Stimulated activated naive CD8-positive, alpha-beta T cell treated with anti-CD3 and anti-CD28 coated beads, Interleukin-15, Interleukin-2, amounts not matched to agents 100 U/mL and 50 U/mL, for 24 hours (primary cell): ENCODE data around the gene SUN5.
"Not testable (repeated sequence)": the region's sequence is repeated elsewhere in the genome, so short reads cannot be mapped to it uniquely, and the experiment has no call there.

ENCODE experiments used
- ATAC-seq: fragments of 150-1000 bp; cut with Tn5 transposase; one replicate; pipeline ENCODE4 v1.10.0; 2021
- DNase-seq: peaks from one replicate; pipeline ENCODE4 v3.0.0; 2021

Gene SUN5

DNA sequence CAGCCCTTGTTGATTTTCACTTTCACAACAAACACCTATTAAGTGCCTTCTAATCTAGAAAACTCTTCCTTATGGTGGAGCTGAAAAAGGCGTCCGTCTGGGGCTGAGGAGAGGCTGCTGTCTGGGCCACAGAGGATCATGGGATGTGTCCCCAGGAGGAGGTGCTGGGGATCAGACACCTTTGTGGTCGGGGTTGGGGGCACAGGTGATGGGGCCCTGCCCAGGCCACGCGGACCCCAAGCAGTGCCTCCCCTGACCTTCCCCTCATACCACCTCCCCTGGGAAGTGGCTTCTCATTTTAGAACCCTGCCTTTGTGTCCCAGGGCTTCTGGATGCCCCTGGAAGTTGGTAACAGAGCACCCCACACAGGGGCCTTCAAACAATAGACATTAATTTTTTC, 41.1 kb downstream of the SUN5 start:
- ATAC-seq (no peak), DNase-seq (no peak)

- ATAC-seq, DNase-seq: not testable (repeated sequence)
Measured at GRCh38 chr20:32962646-32963045, 41.6 kb downstream of the SUN5 start.

- DNase-seq (no peak), ATAC-seq (no peak)
Measured at GRCh38 chr20:32962053-32962452, 42.2 kb downstream of the SUN5 start.

DNA sequence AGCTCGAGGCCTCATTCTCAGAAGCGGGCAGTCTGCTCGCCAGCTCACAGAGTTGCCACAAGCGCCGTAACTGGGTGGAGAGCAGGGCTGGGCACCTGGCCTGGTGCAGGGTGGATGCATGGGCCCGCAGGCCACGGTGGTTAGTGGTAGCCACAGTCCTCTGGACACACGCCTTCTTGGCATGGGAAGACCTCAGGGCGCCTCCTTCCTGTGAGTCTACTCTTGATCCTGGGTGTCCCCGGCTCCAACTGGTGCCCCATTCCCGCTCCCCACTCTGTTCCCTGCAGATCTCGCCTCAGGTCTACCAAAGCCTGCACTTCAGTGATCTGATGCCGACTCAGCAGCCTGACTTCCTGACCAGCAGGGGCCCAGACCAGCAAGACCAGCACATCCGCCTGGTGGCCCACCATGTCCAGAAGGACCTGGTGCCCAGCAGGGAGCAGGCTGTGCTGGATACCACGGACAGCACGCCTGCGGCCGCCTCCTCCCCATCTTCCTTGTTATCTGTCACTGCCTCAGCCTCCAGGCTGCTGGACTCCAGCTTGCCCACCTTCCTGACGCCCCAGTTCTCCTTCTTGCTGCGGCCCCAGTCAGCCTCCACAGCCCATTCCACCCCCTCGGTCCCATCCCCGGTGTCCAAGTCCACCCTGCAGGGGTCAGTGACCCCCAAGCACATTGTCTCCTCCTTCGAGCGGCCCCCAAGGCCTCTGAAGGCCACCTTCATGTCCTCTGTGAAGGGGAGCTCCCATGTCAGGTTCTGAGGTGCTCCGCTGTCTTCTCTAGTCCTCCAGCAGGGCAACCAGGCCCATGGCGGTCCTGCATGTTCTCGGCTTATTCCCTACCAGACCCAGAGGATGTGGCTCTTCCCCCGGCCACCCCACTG, 43.1 kb downstream of the SUN5 start:
- no peak for DNase-seq
- no peak for ATAC-seq

- ATAC-seq (no peak), DNase-seq (no peak)
Measured at GRCh38 chr20:32960222-32960518, 44.1 kb downstream of the SUN5 start.

DNA sequence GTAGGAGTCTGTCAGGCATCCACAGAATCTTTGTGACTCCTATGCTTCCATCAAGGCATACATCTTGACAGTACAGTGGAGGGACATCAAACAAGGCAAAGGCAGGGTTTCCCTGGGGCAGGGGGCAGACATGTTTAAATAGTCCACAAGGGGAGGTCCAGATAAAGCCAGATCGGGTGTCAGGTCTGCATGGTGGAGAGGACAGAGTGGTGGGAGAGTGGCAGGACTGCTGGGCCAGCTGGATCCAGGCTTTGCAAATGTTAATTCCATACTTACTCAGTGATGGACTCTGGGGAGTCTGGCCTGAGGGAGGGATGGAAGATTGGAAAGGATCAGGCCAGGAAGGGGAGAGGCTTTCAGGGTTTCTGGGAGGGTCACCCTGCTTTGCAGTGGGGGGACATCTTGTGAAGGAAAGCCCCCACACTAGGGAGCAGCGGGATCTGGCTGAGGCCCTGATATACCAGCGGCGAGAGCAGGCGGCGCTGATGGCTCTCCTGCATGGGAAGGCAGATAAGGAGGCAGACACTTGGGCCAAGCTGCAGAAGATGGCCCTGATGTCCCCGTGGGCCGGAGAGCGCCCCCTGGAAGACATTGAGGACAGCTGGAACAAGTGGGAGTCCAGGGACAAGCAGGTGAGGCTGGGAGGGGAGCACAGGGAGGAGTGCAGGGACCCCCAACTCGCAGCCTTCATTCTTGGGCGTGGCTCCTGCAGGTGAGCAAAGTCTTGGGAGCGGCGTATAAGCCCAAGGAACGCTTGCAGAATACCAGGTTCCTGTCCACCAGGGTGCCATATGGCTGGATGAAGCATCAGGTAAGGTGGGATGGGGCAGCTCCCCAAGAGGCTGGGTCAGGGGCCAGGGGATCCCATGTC, 44.6 kb downstream of the SUN5 start:
- DNase-seq (no peak), ATAC-seq (no peak)

DNA sequence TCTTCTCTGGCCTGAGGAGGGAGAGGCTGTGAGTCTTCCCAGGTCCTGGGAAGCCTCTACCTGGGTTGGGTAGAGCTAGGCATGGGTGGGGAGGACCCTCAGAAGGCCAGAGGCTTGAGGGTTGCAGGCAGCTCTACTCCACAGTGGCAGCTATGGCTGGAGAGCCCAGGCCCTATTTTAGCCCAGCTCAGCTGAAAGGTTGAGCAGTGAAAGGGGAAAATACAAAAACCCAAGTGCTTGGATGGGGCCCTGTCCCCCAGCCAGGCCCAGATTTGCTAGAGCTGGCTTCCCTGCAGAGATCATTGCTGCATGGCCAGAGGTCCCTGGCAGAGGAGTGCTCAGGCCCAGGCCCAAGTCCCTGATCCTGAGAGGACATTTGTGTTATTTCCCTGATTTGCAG, 45.7 kb downstream of the SUN5 start:
- DNase-seq, result no peak
- no peak for ATAC-seq

DNA sequence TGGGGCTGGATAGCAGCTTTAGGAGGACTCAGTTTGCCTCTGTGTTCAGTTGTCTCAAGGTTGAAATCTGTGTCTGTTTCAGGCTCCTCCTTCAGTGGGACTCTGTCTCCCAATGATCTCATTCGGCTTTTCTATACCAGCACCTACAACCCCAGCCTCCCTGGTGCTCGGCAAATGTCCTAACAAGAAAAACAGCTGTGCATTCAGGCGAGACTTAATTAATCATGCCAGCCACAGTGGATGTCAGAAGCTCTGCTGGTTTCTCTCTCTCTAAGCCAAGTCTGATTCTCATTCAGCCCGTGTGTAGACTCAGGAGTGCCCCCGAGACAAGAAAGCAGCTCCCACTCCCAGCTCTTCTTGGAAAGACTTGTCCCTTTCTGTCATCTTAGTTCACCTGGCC, 46.8 kb downstream of the SUN5 start:
- DNase-seq (no peak), ATAC-seq (no peak)

- not testable (repeated sequence) for ATAC-seq, DNase-seq
Measured at GRCh38 chr20:32950539-32950938, 53.7 kb downstream of the SUN5 start.

- no peak for DNase-seq
- no peak for ATAC-seq
Measured at GRCh38 chr20:32946629-32947028, 57.6 kb downstream of the SUN5 start.

DNA sequence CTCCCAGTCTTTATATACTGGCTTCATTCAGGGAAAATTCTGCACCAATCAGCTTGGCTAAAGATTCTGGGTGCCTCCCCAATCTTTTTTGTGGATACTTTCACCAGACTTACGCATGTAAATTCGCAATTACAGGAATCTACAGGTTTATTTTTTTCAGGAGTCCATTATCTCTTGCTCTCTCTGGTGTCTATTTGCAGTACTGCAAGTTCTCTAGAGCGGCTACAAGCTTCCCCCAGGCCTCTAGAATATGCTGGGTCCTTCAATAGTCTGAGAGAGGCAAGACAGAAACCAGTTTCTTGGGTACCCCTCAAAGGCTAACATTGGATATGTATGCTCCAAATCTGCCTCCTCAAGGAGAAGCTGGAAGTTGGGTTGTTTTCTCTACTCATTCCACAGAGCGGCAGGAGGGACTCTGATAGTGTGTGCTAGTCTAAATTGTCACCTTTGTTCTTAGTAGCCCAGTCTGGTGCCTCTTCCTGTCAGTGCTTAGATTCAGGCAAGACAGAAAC, 58.5 kb downstream of the SUN5 start:
- ATAC-seq (peak; percentile 80), DNase-seq (no peak)

DNA sequence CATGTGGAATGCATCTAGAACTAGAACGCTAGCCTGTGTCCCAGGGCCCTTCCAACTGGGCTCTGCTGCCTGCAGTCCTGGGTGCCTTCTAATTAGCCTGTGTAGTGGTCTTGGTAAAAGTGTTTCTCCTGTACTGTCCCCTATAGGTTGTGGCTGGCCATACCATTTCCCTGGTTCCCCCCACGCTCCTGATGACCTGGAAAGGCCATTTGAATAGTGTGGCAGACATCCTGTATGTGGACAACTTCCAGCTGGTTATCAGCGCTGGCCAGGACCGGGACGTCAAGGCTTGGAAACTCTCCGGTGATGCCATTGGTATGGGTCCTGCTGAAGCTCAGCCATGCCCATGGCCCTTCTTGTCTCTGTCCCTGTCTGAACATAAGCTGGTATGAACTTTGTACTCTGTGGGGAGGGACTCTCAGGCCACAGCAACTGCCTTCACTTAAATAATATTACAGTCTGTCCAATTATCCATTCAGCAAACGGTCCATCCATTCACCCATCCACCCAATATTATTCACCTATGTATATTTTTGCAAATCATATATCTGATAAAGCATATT, 60.7 kb downstream of the SUN5 start:
- ATAC-seq (no peak), DNase-seq (no peak)

DNA sequence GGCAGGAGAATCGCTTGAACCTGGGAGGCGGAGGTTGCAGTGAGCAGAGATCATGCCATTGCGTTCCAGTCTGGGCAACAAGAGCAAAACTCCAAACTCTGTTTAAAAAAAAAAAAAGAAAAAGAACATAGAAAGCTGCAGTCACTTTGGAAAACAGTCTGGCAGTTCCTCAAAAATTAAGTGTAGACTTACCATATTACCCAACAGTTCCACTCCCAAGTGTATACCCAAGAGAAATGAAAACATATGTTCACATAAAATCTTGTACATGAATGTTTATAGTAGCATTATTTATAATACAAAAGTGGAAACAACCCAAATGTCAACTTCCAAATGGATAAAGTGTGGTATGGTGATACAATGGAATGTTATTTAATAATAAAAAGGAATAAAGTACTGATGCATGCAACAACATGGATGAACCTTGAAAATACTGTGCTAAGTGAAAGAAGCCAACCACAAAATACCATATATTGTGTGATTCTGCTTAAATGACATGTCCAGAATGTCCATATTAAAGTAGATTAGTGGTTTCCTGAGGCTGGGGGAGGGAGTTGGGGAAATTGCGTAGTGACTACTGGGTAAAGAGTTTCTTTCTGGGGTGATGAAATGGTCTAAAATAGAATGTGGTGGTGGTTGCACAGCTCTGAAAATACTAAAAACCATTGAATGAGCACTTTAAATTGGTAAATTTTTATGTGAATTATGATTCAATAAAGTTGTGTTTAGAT, 62.9 kb downstream of the SUN5 start:
- DNase-seq, result no peak
- ATAC-seq, result no peak

- ATAC-seq (no peak), DNase-seq (no peak)
Measured at GRCh38 chr20:32934580-32934979, 69.7 kb downstream of the SUN5 start.
